ENCODE measurements around the gene LGALS9.
"Not testable (repeated sequence)": the region's sequence is repeated elsewhere in the genome, so short reads cannot be mapped to it uniquely, and the experiment has no call there.

The LGALS9 gene

DNA sequence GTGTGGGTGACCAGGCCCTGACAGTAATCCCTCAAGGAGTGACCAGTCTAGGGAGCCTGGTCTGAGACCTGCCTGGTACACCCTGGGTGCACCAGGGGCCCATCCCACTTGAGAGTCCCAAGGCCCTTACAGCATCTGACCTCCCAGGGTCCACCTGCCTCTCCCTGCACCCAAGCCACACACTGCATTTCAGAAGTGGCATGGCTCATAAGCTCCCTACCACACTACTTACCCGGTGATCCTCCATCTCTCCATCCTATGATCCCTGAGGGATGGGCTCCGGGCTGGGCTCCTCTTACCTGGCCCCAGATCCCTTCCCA is 40.6 kb downstream of the LGALS9 start:
- H3K27ac ChIP-seq (ENCODE audit: low read depth, low read length), result no peak overlapping the region
- no peak overlapping the region for H3K9ac ChIP-seq (ENCODE audit: low read depth in 1 of 2, low read length in 2 of 2)
- no peak overlapping the region for H3K4me3 ChIP-seq (ENCODE audit: low read depth in 1 of 2, low read length in 2 of 2)
- no peaks in the 10 kb centered on the region for H3K9me3 ChIP-seq (ENCODE audit: control insufficient read depth in 1 of 2, low read length in 2 of 2)
- H3K4me1 ChIP-seq (ENCODE audit: control insufficient read depth in 1 of 2, insufficient read depth in 2 of 2, low read length in 2 of 2), result no peaks in the 10 kb centered on the region
- H3K27me3 ChIP-seq (ENCODE audit: control insufficient read depth in 1 of 2, insufficient read depth in 2 of 2, low read length in 2 of 2), result no peaks in the 10 kb centered on the region
- H3K36me3 ChIP-seq (ENCODE audit: control insufficient read depth in 1 of 2, insufficient read depth in 2 of 2, low read length in 2 of 2), result no peaks in the 10 kb centered on the region

DNA sequence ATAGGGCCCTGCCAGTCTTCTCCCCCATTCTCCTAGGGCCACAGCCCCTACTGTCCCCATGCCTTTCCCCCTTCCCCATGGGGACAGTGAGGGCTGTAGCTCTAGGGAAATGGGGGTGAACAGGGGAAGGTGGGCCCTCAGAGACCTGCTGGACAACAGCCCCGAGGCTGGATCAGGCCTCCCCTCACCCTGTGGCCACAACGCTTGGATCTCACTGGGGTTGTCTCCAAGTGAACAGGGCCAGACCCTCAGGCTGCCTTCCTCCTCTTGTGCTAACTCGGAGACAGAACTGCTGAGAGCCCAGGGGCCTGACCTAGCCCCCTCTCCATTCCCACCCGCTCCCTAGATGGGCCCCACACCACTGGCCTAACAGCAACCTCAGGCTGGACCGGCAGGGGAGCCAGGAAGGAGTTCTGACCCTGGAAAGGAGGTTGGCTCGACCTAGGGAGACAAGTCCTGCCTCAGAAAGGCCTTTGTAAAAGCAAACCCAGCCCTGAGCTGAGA is 41.0 kb downstream of the LGALS9 start:
- H3K4me3 ChIP-seq (ENCODE audit: low read depth in 1 of 2, low read length in 2 of 2); H3K36me3 ChIP-seq (ENCODE audit: control insufficient read depth in 1 of 2, insufficient read depth in 2 of 2, low read length in 2 of 2); H3K27me3 ChIP-seq (ENCODE audit: control insufficient read depth in 1 of 2, insufficient read depth in 2 of 2, low read length in 2 of 2); H3K27ac ChIP-seq (ENCODE audit: low read depth, low read length); H3K9ac ChIP-seq (ENCODE audit: low read depth in 1 of 2, low read length in 2 of 2); H3K9me3 ChIP-seq (ENCODE audit: control insufficient read depth in 1 of 2, low read length in 2 of 2); H3K4me1 ChIP-seq (ENCODE audit: control insufficient read depth in 1 of 2, insufficient read depth in 2 of 2, low read length in 2 of 2): not testable (repeated sequence)

DNA sequence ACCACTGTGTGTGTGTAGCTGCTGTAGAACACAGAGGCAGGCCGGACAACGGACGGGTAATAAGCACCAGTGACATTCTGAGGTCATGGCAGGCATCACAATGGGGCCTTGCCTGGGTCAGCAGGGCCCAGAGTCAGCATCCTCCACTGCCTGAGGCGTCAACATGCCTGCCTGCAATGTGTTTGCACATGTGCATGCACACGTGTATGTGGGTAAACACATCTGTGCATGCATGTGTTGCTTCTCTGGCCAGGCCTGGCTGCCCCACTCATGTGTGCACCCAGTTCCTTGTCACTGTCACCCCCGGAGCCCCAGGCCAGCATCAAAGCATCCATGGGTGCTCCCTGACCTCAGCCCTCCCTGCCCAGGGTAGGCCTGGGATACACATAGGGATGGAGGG is 43.3 kb downstream of the LGALS9 start:
- no peak overlapping the region for H3K4me3 ChIP-seq (ENCODE audit: low read depth in 1 of 2, low read length in 2 of 2)
- H3K36me3 ChIP-seq (ENCODE audit: control insufficient read depth in 1 of 2, insufficient read depth in 2 of 2, low read length in 2 of 2), result no peaks in the 10 kb centered on the region
- no peaks in the 10 kb centered on the region for H3K4me1 ChIP-seq (ENCODE audit: control insufficient read depth in 1 of 2, insufficient read depth in 2 of 2, low read length in 2 of 2)
- no peak overlapping the region for H3K9ac ChIP-seq (ENCODE audit: low read depth in 1 of 2, low read length in 2 of 2)
- no peaks in the 10 kb centered on the region for H3K27me3 ChIP-seq (ENCODE audit: control insufficient read depth in 1 of 2, insufficient read depth in 2 of 2, low read length in 2 of 2)
- H3K9me3 ChIP-seq (ENCODE audit: control insufficient read depth in 1 of 2, low read length in 2 of 2), result no peaks in the 10 kb centered on the region
- H3K27ac ChIP-seq (ENCODE audit: low read depth, low read length), result no peak overlapping the region

DNA sequence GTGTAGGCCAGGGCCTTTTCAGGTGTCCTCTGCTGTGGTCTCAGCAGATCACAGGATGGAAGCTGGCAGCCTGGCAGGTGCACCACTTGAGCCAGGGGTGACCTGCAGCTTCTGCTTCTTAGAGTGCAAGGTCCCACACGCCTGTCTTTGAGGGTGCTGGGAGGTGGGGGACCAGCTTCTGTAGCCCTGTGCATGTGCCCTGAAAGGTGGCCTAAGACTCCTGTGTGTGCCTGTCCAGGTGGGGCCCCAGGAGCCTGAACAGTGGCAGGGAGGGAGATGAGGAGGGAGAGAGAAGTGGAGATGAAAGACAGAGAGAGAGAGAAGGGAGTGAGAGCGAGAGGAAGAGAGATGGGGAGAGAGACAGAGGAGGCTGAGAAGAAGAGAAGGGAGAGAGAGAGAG is 46.2 kb downstream of the LGALS9 start:
- Histone ChIP-seq H3K9ac (ENCODE audit: low read depth in 1 of 2, low read length in 2 of 2) (no peak overlapping the region), H3K4me3 (ENCODE audit: low read depth in 1 of 2, low read length in 2 of 2) (no peak overlapping the region), H3K27ac (ENCODE audit: low read depth, low read length) (no peak overlapping the region), H3K27me3 (ENCODE audit: control insufficient read depth in 1 of 2, insufficient read depth in 2 of 2, low read length in 2 of 2) (no peaks in the 10 kb centered on the region), H3K9me3 (ENCODE audit: control insufficient read depth in 1 of 2, low read length in 2 of 2) (no peaks in the 10 kb centered on the region), H3K36me3 (ENCODE audit: control insufficient read depth in 1 of 2, insufficient read depth in 2 of 2, low read length in 2 of 2) (no peaks in the 10 kb centered on the region), H3K4me1 (ENCODE audit: control insufficient read depth in 1 of 2, insufficient read depth in 2 of 2, low read length in 2 of 2) (no peaks in the 10 kb centered on the region)

DNA sequence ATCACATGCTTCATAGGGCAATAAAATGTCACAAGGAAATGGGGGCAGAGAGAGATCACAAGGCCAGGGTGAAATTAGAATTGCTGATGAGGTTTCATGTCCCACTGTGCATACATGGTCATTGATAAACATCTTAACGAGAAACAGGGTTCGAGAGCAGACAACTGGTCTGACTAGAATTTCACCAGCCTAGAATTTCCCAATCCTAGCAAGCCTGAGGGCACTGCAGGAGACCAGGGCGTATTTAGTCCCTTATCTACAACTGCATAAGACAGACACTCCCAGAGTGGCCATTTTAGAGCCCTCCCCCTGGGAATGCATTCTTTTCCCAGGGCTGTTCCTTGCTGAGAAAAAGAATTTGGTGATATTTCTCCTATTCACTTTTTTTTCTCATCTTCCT is 55.3 kb downstream of the LGALS9 start:
- H3K9ac ChIP-seq (ENCODE audit: low read depth in 1 of 2, low read length in 2 of 2); H3K4me3 ChIP-seq (ENCODE audit: low read depth in 1 of 2, low read length in 2 of 2); H3K36me3 ChIP-seq (ENCODE audit: control insufficient read depth in 1 of 2, insufficient read depth in 2 of 2, low read length in 2 of 2); H3K27me3 ChIP-seq (ENCODE audit: control insufficient read depth in 1 of 2, insufficient read depth in 2 of 2, low read length in 2 of 2); H3K4me1 ChIP-seq (ENCODE audit: control insufficient read depth in 1 of 2, insufficient read depth in 2 of 2, low read length in 2 of 2); H3K27ac ChIP-seq (ENCODE audit: low read depth, low read length): not testable (repeated sequence)
- H3K9me3 ChIP-seq (ENCODE audit: control insufficient read depth in 1 of 2, low read length in 2 of 2), result peaks cover 11% of the 10 kb centered on the region in 2 donors

DNA sequence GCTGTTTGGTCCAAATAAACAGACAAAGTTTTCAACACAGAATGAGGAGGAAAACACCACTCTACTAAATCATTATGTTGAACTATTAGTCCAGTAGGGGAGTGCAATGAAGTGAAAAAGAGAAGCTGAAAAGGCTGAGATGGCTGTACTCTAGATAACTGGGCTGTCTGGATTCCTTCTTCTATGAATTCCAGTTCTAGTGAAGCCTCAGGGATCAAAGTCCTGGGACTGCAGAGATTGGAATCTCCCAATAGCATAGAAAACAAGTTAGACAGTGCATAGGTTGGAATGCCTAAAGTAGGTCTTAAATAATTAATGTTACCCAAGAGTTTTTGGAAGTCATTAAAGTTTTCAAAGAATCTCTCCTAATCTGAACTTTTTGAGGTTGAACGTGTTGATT is 59.9 kb downstream of the LGALS9 start:
- H3K36me3 ChIP-seq (ENCODE audit: control insufficient read depth in 1 of 2, insufficient read depth in 2 of 2, low read length in 2 of 2), result no peaks in the 10 kb centered on the region
- H3K9me3 ChIP-seq (ENCODE audit: control insufficient read depth in 1 of 2, low read length in 2 of 2), result peaks cover 23 to 26% of the 10 kb centered on the region in 2 donors
- no peak overlapping the region for H3K27ac ChIP-seq (ENCODE audit: low read depth, low read length)

DNA sequence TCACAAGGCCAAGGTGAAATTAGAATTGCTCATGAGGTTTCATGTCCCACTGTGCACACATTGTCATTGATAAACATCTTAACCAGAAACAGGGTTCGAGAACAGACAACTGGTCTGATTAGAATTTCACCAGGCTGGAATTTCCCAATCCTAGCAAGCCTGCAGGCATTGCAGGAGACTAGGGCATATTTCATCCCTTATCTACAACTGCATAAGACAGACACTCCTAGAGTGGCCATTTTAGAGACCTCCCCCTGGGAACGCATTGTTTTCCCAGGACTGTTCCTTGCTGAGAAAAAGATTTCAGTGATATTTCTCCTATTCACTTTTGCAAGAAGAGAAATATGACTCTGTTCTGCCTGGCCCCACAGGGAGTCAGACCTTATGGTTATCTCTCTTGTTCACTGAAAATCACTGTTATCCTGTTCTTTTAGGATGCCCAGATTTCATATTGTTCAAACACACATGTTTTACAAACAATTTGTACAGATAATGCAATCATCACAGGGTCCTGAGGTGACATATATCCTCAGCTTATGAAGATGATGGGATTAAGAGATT is 64.3 kb downstream of the LGALS9 start:
- H3K36me3 ChIP-seq (ENCODE audit: control insufficient read depth in 1 of 2, insufficient read depth in 2 of 2, low read length in 2 of 2); H3K27ac ChIP-seq (ENCODE audit: low read depth, low read length); H3K9ac ChIP-seq (ENCODE audit: low read depth in 1 of 2, low read length in 2 of 2); H3K27me3 ChIP-seq (ENCODE audit: control insufficient read depth in 1 of 2, insufficient read depth in 2 of 2, low read length in 2 of 2); H3K4me1 ChIP-seq (ENCODE audit: control insufficient read depth in 1 of 2, insufficient read depth in 2 of 2, low read length in 2 of 2); H3K4me3 ChIP-seq (ENCODE audit: low read depth in 1 of 2, low read length in 2 of 2): not testable (repeated sequence)
- peaks cover 21% of the 10 kb centered on the region in 2 donors for H3K9me3 ChIP-seq (ENCODE audit: control insufficient read depth in 1 of 2, low read length in 2 of 2)

More for the DNA sequence above, 59.9 kb downstream of the LGALS9 start:
- Histone ChIP-seq H3K4me1 (ENCODE audit: control insufficient read depth in 1 of 2, insufficient read depth in 2 of 2, low read length in 2 of 2) (no peaks in the 10 kb centered on the region), H3K4me3 (ENCODE audit: low read depth in 1 of 2, low read length in 2 of 2) (no peak overlapping the region), H3K27me3 (ENCODE audit: control insufficient read depth in 1 of 2, insufficient read depth in 2 of 2, low read length in 2 of 2) (no peaks in the 10 kb centered on the region), H3K9ac (ENCODE audit: low read depth in 1 of 2, low read length in 2 of 2) (no peak overlapping the region)
